HG03039 (cell line): Measurements from ENCODE around the gene UBA7.
"Not testable (repeated sequence)": the region's sequence is repeated elsewhere in the genome, so short reads cannot be mapped to it uniquely, and the experiment has no call there.

Experiments used
- ATAC-seq: cut with Tn5 transposase; IDR thresholded peaks from one replicate; pipeline ENCODE4 v1.9.1; 2021; ENCODE audit warnings: mild to moderate bottlenecking, moderate library complexity; ENCODE audit not compliant: unreplicated experiment

UBA7 gene, protein sequence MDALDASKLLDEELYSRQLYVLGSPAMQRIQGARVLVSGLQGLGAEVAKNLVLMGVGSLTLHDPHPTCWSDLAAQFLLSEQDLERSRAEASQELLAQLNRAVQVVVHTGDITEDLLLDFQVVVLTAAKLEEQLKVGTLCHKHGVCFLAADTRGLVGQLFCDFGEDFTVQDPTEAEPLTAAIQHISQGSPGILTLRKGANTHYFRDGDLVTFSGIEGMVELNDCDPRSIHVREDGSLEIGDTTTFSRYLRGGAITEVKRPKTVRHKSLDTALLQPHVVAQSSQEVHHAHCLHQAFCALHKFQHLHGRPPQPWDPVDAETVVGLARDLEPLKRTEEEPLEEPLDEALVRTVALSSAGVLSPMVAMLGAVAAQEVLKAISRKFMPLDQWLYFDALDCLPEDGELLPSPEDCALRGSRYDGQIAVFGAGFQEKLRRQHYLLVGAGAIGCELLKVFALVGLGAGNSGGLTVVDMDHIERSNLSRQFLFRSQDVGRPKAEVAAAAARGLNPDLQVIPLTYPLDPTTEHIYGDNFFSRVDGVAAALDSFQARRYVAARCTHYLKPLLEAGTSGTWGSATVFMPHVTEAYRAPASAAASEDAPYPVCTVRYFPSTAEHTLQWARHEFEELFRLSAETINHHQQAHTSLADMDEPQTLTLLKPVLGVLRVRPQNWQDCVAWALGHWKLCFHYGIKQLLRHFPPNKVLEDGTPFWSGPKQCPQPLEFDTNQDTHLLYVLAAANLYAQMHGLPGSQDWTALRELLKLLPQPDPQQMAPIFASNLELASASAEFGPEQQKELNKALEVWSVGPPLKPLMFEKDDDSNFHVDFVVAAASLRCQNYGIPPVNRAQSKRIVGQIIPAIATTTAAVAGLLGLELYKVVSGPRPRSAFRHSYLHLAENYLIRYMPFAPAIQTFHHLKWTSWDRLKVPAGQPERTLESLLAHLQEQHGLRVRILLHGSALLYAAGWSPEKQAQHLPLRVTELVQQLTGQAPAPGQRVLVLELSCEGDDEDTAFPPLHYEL

DNA sequence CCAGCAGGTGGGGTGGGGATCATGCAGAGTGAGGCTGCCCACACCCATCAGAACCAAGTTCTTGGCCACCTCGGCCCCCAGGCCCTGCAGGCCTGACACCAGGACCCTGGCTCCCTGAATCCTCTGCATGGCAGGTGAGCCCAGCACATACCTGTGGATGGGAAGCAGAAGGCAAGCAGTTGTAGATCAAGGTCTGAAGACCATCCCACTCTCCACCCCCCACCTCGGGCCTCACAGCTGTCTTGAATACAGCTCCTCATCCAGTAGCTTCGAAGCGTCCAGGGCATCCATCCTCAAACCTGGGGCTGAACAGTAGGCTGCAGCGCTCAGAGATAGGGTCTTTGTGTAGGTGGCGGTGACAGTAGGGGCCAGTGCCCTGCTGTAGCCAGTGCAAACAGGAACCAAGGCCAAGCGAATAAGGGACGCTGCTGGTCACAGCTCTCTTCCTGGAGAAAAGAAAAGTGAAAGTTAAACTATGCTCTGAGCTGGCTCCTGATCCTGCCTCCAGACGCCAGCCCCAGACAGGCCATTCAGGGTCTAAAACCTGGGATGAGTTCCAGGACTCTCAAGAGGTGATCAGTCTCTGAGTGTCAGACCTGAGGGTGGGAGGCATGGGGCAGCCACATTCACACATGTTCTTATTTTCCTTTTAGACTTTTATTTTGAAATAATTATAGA is at the start of gene UBA7:
Gene UBA7 (minus strand): TSS at position 457 of the 678 bp plus-strand sequence. CDS start 166 bp downstream, at position 291.
- ATAC-seq: no peak

DNA sequence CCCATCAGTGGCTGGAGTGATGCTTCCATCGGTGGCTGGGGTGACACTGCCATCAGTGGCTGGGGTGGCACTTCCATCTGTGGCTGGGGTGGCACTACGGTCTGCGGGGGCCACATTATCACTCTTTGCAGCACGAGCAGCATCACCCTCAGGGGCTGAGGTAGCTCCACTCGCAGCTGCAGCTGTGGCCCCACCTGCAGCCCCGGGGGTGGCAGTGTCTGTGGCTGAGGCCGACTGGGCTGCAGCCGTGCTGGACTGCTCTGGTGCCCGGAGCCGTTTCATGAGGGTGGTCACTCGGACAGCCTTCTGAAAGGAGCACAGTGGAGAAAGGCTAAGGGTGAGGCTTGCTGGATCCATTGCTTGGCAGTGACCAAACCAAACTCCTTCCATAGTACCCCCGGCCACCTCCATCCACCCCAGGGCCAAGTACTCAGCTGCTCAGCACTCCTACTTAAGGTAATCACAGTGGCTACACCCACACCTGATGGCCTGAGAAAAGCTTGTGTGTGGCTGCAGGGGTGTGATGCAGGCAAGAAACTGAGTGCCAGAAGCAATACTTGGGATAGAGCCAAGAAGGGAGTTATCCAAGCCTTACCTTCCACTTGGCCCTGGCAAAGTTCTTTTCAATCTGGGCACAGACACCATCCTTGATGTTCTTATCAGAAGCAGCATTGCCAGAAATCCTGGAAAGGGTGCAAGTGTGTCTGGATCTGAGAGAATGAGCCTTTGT is 46.0 kb upstream of the UBA7 start:
- no peak for ATAC-seq

DNA sequence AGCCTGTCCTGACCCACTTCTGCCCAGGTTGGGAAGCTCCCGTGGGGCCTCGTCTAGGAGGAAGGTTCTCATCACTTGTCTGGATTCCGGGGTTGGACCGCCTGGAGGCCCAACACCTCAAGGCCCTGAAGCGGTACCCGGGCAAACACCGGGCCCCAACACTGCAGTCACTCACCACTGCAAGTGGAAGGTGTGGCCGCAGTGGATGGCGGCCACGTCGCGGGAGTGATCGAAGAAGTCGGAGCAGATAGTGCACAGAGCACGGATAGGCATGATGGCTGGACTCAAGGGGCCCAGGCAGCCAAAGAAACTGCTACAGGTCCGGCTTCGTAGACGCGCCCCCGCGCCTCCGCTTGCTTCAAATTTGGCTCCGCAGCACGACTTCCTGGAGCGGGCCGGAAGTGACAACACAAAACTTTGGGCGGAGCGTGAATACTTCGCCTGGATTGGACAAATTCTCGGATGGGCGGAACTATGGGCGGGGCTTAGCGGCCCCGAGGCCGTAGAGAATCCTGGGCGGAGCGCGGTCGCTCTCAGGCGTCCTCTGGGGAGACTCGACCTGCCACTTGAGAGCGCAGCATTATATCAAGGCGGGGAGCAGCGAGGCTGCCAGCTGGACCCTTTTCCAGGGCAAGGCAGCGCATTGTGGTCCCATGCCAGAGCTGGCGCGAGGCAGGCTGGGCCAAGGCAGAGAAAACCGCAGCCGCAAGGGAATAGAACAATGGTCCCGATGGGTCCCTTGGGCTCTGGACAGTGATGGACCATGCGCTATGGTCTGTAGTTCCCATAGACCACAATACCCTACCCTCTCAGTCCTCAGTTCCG is 42.6 kb upstream of the UBA7 start, which contains the start of gene TRAIP:
Gene TRAIP (minus strand): TSS at position 384 of the 825 bp plus-strand sequence. CDS start 111 bp downstream, at position 273.
- peak; percentile 87 for ATAC-seq

DNA sequence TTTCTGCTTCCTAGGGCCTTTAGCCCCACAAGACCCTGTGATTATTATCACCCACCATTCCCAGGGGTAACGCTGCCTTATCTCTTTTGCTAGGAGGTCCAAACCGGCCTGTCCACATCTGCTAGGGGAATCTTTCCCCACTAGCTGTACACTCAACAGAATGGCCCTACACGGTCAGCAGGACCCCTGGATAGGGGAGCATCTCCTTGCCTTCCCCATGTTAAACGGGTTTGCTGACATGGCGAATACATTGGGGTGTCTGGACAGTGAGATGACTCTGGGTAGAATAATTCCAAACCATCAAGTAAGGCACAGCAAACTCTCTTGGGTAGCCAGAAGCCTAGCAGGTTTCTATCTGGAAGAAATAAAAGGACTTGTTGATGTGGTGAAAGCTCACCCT is 41.9 kb upstream of the UBA7 start:
- no peak for ATAC-seq

DNA sequence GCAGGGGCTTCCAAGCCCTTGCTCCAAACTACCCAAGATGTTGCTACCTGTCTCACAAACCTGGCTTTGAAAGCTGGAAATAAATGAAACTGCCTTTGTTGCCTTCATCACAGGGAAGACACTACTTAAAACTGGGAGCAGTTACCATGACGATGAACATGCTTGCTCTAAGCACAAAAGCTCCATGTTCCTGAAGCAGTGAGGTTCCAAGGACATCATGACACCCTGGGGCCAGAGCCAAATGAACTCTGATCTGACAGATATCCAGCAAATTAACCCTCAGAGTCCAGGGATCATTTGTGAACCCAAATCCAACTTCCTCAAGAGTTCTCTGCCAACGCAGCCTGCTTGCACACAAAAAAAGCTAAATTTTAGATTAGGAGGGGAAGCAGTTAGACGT is 31.9 kb upstream of the UBA7 start:
- ATAC-seq: no peak

DNA sequence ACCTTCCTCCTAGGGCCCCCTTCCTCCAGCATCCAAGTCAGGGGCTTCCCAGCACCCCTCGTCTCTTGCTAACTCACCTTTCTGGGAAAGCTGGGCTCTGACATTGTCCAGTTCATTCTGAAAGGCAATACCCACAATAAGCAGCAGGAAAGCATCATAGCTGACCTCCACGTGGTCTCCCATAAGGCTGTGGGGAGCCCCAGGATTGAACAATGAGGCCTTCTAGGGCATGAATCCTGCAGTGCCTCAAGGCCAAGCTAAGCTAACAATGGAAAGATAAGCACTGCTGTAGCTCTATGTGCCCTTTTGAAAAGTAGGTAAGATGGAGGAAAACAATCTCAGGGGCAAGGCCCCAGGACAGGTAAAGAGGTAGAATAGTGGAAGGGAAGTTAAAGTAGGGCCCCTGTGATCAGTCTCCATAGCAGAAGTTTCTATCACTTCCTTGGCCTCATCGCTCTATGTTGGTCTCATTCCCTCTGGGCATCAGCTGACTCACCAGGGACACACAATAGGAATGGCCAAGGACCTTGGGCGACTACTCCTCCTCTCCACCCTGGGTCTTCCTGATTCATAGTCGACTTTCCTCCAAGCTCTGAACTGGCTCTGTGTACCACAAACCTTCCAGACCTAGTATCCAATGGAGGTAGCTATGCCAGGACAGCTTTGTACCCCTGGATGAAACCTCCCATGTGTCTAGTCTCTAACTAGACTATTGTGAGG is 30.9 kb upstream of the UBA7 start:
- no peak for ATAC-seq

DNA sequence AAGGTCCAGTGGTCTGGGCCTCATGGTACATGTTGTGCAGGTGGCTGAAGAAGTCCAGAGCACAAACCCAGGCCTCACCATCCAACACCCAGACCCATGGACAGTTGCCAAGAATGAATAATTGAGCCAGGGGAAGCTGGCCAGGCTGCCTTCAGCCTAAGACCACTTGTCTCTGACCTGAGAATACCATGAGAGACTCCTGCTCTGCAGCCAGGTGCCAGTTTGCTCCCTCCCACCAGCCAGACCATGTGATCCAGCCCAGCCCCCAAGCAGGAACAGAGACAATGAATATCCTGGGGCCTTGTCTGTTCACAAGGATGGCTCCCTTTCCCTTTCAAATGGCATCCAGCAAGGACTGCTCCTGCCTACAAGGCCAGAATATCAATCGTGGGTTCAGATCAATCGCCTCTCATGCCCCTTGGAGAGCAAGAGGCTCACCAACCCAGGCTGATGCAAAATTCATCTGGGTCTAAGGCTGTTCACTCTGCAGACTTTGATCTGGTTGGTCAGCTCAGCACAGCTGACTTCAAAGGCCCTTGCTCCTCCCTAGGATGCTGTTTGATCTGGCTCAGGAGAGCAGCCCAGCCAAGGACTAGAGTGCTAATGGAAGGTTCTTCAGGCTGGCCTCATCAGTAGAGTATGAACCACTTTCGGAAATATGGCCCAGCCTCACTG is 29.2 kb upstream of the UBA7 start:
- ATAC-seq: no peak

DNA sequence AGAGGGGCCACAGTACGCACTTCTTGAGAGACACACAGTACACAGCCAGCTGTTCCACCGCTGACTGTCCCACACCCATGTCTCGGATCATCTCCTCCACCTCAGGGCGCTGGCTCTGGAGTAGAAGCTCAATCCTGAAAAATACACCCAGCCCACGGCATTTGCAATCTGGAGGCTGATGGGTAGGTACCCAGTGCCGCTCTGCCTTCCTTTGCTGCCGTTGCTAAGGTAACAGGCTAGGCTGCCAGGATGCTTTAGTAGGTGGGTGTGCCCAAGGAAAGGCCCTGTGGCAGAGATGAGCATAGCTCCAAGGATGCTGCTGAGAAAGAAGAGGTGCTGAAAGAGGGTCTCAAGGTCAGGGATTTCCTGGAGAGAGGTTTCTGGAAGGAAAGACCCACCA is 28.1 kb upstream of the UBA7 start:
- ATAC-seq: no peak

DNA sequence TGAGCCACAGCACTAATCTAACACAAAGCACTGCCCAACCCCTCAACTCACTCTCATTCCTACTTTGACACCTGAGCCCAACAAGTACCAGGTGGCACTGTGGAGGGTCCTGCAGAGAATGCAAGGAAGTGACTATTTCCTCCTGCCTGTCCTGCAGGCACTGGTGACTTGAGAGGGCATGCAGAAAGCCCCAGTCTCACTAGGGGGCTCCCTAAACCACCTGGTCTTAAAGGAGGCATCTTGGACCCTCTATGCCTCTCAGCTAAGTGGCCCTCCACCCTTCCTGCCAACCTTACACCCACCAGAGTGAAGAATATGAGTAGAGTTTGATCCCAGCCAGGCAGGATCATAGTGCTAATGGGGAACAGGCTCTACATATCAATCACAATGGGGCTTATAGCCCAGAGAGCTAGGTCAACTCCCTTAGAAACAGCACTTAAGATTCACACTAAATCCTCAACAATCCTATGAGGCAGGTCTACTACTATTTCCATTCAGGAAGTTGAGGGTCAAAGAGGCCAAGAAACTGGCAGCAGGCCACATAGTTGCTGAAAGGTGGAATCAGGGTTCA is 27.5 kb upstream of the UBA7 start:
- no peak for ATAC-seq

DNA sequence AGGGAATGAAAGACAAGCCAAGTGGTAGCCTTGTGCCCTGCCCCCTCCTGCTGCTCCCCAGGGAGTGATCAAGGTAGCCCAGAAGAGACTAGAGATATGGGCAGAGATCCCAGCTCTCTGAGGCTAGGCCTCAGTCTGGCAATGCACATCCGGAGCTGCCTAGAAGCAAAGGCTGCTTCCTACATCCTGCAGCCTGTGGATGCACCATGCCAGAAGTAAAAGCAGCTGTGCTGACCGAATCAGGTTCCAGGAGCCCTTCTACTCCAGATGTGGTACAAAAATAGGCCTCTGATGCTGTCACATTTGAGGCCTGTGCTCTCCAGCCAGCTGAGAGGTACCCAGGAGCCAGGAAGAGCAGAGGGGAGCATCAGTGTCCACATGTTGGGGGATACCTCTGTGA is 26.6 kb upstream of the UBA7 start:
- ATAC-seq: no peak

DNA sequence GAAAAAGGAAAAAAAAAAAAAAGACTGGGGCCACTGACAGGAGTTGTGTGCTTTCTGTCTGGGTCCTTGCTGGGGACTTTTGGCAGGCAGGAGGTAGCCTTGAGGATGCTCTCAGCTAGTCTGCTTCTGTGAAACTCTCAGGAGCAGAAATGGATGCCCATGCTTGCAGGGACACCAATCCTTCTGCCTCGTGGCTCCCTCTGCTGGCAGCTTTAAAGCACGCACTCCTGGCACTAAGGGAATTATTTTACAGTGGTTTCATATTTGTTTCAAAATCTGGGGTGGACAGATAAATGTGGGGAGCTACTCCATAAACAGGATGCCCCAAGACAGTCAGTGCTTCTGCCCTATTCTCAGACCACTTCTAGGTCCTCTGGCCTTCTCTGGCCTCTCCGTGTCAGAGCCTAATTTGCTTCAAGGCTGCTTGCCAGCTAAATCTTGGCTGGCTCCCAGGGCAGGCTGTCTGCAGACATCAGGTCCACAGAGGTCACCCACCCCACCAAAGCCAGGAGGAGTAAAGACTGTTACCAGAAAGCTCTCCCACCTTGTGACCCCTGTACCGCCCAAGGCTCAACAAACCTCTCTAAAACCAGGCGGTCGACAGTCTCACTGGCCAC is 25.5 kb upstream of the UBA7 start:
- ATAC-seq: no peak

DNA sequence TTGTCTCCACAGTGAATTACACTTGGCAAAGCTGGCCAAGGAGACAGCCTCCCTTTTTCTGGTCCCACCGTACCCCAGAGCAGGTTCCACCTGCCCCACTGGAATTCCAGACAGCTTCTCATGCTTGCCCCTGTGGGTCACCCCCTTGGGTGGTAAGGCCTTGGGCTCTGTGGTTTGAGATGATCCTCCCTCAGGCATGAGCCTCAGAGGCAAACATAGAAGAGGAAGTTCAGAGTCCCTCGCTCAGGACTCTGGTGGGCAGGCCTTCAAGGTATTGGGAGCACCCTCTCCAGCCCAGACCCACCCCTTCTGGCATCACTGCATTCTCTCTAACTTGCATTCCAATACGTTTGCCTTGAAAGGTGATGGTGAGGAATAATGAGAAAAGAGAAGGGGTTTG is 17.6 kb upstream of the UBA7 start:
- no peak for ATAC-seq

DNA sequence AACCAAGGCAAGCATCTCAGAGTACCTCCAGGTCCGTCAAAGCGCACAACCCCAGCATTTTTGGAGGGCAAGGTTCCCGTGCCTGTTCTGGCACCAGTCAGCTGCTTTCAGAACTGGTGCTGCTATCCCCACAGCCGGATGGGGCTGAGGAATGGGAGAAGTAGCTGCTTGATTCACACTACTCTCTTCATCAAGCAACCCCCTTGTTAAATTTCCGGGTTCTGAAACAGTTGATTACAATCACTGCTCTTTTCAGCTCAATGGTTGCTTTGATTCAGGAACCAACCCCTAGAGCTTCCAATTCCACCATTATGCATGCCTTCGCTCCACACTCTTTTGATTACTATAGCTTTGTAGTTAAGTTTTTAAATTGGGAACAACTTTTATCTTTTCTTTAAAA is 12.3 kb upstream of the UBA7 start:
- no peak for ATAC-seq

DNA sequence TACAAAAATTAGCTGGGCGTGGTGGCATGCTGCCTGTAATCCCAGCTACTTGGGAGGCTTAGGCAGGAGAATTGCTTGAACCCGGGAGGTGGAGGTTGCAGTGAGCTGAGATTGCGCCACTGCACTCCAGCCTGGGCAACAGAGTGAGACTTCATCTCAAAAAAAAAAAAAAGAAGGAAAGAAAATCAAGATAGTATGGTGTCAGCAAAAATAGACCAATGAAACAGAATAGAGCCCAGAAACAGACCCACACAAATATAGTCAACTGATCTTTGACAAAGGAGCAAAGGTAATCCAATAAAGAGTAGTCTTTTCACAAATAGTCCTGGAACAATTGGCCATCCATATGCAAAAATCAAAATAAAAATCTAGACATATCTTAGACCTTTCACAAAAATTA is 9.4 kb upstream of the UBA7 start:
- ATAC-seq: not testable (repeated sequence)

DNA sequence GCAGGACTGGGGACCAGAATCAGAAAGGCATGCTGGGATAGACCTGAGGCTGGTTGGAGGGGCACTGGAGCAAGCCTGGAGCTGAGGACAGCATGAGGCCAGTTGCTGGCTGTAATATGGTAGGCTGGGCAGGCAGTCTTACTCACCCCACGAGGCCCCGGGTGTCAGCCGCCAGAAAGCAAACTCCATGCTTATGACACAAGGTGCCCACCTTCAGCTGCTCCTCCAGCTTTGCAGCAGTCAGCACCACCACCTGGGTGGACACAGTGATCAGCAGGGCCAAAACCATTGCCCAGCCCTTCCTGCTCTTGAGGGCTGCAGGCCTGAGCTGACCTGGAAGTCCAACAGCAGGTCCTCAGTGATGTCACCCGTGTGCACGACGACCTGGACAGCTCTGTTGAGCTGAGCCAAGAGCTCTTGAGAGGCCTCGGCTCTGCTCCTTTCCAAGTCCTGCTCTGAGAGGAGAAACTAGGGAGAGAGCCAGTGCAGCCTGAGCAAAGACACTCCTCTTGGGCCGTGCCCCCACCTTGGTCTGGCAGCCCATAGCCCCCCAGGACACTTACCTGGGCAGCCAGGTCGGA is 747 bp downstream of the UBA7 start:
- no peak for ATAC-seq

DNA sequence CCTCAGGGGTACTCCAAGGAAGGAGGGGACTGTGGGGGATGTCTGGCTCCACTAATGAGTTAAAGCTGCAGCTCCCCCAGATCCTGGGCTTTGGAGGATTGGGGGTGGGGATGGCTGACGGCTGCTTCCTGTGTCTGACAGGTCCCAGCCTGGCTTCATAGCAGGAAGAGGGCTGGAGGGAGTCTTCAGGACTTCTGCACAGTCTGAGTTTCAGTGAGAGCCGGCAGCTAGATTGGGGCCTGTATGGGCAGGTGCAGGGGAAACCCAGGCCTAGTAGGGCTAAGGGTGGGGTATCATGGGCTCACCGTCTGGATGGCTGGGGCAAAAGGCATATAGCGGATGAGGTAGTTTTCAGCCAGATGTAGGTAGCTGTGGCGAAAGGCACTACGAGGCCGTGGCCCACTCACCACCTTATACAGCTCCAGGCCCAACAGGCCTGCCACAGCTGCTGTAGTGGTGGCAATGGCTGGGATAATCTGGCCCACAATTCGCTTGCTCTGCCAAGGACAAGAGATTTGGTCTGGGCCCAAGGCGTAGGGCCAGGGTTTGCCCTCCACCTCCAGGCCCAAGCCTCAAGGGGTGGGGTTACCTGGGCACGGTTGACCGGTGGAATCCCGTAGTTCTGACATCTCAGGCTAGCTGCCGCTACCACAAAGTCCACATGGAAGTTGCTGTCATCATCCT is 6.2 kb downstream of the UBA7 start:
- no peak for ATAC-seq

DNA sequence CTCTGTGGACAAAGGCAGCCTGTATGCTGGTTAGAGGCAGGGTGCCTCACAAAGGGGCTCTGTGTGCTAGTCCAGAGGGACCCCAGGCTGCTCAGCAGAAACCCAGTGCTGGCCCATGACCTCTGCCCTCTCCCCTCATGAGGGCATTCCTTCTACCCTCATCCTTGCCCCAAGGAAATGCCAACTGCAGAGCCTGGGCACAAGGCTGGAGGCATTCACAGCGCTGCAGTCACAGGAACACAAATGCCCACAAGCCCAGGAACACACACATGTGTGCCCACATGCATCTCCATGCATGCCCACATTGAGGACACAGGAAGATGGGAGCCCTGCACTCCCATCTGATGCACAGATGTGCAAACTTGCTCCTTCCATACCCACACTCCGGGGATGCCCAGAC is 6.9 kb downstream of the UBA7 start:
- ATAC-seq: no peak
